ENCODE results near the gene BEGAIN.

DNA sequence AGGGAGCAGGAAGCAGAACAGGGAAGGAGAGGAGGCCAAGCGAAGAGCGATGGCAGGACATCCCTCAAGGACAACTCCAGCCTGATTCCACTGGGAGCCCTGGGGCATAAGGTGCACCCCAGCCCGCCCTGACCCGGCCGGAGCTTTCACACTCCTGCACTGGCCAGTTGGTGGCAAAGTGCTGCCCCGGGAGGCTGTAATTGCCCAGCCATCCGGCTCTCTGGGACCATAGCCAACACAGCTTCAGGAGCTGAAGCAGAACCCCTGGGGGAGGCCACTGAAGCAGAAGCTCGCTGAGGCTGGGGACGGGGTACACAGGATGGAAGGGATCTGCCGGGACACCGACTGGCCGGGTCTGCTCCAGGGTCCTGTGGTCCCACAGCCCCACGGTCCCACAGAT, 41.9 kb upstream of the BEGAIN start:
- TF ChIP-seq, protein P1, sequence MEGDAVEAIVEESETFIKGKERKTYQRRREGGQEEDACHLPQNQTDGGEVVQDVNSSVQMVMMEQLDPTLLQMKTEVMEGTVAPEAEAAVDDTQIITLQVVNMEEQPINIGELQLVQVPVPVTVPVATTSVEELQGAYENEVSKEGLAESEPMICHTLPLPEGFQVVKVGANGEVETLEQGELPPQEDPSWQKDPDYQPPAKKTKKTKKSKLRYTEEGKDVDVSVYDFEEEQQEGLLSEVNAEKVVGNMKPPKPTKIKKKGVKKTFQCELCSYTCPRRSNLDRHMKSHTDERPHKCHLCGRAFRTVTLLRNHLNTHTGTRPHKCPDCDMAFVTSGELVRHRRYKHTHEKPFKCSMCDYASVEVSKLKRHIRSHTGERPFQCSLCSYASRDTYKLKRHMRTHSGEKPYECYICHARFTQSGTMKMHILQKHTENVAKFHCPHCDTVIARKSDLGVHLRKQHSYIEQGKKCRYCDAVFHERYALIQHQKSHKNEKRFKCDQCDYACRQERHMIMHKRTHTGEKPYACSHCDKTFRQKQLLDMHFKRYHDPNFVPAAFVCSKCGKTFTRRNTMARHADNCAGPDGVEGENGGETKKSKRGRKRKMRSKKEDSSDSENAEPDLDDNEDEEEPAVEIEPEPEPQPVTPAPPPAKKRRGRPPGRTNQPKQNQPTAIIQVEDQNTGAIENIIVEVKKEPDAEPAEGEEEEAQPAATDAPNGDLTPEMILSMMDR (IDR thresholded peaks at IDR 0.05; ENCODE audit: low read depth, low read length), result no peak
- TF ChIP-seq MAX (IDR thresholded peaks at IDR 0.05; ENCODE audit: low read depth, low read length) (no peak), POLR2A (IDR thresholded peaks at IDR 0.05; ENCODE audit: extremely low read depth, insufficient read length) (no peak), MYC (IDR thresholded peaks at IDR 0.05; ENCODE audit: low read depth, low read length) (no peak)

Data from NB4 (cell line).